CD4-positive, alpha-beta T cell treated with Interleukin-21 for 1 hour (primary cell): ENCODE measurements around the gene UACA.
"Not testable (repeated sequence)": the region's sequence is repeated elsewhere in the genome, so short reads cannot be mapped to it uniquely, and the experiment has no call there.

Source experiments
- DNase-seq: peaks from one replicate; pipeline ENCODE4 v3.0.0-alpha.2; 2020

UACA gene

DNA sequence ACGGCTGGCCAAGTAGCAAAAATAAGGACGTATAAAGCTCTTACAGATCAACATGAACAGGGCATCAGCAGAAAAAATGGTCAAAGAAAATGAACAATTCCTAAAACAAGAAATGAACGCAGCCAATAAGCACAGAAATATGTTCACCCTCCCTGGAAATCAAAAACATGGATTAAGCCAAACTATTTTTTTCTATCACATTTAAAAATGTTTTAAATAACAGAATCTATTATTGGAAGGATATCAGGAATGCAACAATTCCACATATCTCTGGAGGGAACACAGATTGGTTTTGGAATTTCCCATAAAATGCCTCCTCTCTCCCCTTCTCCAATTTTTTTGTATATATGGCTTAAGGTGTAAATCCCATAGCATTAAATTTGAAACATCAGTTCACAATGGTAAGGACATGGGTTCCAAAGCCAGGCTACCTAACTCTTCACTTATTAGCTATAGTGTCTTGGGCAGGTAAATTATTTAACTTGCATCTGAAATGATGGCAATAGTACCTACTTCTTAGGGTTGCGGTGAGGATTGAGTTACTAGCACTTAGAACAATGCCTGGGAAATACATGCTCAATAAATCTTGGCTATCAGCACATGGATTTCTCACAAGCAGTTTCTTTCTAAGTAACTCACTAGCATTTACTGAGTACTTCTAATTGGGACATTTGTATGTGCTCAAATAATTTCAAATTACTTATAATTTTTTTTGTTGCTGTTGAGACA lies 10.1 kb downstream of the UACA start:
- DNase-seq, result no peak

DNA sequence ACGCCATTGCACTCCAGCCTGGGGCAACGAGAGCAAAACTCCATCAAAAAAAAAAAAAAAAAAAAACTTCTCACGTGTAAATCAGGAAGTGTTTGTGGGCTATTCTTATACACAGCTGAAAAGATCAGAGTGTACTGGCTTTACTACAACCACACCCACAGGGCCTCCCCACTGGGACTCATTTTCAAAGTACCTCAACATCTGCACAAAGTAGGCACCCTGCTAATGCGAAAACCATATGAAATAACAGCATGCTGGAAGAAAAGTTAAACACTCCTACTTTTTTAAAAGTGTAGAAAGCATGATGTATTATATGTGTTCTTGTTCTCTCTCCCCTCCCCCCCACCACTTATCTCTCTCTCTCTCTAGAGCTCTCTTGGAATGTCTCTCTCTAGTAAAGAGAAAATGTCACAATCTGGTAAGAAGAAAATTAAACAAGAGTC lies 11.1 kb downstream of the UACA start:
- no peak for DNase-seq

DNA sequence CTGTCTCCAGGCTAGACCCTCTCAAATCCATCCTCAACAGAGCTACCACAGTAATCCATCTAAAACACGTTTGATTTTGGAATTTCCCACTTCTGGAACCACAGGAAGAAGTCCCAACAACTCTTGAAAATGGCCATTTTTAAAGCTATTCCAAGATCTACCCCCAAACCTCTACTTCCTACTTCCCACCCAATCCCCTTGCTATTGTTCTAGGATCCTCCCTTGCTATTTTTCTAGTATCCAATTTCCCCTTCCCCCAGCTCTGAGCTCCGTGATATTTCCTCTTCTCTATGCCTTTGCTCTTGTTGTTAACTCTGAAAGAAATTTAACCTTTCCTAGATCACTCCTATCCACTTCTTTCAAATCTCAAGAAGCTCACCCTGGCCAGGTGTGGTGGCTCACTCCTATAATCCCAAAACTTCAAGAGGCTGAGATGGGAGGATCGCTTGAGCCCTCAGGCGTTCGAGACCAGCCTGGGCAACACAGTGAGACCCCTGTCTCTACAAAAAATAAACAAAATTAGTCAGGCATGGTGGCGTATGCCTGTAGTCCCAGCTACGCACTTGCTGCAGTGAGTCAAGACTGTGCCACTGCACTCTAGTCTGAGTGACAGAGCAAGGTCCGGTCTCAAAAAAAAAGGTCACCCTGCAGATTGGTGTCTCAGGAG lies 13.0 kb downstream of the UACA start:
- DNase-seq, result no peak

DNA sequence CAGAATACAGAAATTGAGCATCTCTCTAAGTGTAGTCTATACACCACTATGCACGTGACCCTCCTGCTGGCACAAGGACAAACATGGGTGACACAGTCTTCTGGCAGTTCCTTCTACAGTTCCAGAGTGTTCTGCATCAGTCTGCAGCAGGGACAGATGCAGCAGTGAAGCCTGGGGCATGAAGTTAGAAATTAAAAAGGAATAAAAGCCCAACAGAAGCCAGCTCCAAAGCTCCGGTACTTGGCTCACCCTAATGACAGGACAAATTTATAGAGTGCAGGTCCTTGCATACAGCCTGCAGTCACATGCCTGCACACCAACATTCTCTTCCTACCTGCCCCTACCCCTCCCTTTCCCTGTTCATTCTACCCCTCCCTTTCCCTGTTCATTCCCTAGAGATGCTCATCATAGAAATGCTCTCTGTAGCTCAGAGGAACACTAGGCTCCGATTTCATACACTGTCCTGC lies 15.0 kb downstream of the UACA start:
- no peak for DNase-seq

DNA sequence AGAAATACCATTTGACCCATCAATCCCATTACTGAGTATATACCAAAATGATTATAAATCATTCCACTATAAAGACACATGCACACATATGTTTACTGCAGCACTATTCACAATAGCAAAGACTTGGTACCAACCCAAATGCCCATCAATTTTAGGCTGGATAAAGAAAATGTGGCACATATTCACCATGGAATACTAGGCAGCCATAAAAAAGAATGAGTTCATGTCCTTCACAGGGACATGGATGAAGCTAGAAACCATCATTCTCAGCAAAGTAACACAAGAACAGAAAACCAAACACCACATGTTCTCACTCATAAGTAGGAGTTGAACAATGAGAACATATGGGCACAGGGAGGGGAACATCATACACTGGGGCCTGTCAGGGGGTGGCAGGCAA lies 16.8 kb downstream of the UACA start:
- not testable (repeated sequence) for DNase-seq

DNA sequence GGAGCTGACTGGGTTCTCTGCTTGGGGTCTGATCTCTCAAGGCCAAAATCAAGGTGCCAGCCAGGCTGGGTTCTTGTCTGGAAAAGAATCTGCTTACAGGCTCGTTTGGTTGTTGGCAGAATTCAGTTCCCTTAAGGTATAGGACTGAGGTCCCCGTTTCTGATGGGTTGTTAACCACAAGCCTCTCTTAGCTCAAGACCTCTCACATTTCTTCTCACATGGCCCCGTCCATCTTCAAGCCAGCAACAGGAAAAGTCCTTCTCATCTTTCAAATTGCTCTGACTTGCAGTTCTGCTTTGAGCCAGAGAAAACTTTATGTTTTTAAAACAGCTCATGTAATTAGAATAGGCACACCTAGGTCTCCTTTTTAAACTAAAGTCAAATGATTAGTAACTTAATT lies 20.4 kb downstream of the UACA start:
- DNase-seq, result no peak

DNA sequence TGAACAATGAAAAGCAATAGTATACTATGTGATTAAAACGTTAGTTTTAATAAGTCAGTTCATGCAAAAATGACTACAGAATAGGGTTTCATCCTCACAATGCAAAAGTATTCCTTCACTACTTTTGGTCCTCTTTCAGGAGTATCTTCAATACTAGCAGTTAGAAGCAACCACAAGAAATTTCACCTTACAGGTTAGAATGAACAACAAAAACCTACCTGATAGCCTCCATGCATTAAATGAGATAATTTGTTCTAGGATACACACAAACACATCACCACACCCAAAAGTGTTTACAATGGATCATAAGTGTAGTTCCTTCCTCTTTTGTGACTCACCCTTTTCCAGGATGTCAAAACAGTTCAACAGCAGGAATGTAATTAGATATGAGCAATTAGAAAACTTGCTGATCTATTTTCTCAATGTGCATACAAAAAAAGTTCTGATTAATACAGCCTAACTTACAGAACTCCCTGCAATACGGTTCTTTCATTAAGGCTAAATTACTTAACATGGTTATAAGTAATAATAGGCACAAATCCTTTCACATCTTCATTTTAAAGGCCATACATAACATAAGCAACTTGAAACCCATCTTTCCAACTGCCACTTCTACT lies 21.6 kb downstream of the UACA start:
- DNase-seq, result no peak

DNA sequence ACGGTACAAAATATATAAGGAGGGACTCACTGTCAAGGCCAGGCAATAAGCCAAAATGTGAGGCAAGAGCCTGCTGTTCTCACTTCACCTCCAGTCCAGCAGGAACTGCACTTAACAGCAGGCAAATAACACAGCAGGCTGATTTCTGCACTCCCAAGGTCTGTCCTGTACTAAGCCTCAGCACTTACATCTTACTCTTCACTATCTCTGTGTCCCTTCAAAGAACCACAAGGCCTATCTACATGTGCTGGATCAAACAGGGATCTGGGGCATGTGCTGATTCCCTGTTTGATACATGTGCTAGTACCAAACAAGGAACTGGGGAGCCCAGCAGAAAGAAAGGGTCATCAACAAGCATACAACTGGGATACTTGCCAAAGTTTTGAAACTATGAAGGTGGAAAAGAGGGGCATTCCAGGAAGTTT lies 22.2 kb downstream of the UACA start:
- no peak for DNase-seq

DNA sequence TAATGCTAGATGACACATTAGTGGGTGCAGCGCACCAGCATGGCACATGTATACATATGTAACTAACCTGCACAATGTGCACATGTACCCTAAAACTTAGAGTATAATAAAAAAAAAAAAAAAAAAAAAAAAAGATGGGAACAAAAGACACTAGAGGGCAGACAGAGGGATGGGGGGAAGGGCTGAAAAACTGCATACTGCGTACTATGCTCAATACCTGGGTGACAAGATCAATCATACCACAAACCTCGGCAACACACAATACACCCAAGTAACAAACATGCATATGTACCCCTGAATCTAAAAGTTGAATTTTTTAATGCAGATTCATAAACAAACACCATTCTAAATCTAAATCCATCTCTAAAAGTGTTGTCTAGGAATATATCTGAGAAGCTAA lies 28.3 kb downstream of the UACA start:
- not testable (repeated sequence) for DNase-seq

DNA sequence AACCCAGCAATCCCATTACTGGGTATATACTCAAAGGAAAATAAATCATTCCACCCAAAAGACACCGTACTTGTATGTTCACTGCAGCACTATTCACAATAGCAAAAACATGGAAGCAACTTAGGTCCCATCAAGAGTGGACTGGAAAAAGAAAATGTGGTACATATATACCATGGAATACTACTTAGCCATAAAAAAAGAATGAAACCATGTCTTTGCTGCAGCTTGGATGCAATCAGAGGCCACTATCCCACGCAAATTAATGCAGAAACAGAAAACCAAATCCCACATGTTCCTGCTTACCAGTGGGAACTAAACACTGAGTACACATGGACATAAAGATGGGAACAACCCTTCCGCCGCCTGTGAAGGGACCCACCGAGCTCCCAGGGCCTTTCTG lies 34.2 kb downstream of the UACA start:
- no peak for DNase-seq

DNA sequence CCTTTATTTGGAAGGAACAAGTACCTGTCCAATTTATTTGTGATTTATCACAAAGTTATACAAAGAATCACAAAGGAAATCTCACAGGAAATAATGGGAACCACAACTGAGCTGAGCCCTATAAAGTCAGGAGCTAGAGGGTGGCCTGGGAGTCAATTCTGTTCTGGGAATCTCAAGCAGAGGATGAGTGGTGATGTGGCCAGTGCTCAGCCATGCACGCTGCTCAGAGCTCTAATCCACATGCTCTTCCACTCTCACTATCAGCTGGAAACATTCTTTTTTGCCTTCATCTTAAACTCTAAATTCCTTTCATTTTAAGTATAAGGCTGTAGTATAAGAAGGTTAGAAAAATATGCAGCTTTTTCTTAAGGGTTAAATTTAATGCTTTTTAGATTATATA lies 36.6 kb downstream of the UACA start:
- no peak for DNase-seq

DNA sequence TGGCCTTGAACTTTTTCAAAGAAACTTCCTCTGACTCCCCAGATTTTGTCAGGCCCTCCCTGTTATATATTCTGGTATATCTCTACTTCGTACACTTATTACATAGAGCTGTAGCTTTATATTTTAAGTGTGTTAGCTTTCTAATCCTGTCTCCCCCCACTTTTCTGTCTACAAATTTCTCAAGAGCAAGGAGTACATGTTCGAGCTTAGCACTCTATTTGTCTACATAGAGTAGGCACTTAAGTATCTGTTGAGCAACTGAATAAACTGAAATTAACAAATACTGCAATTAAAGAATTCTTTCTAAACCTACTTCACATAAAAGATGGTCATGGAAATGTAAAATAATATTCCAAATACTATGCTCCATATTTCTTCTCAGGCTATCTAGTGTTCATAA lies 39.4 kb downstream of the UACA start:
- DNase-seq, result no peak

DNA sequence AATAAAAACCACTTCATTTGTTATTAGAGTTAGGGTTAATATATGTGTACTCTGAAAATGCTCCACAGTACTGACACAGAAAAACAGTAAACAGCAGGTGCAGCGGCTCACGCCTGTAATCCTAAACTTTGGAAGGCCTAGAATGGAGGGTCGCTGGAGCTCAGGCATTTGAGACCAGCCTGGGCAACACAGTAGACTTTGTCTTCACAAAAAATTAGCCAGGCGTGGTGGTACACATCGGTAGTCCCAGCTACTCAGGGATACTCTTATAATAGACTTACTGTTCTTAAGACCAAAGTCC lies 40.3 kb downstream of the UACA start:
- no peak for DNase-seq

DNA sequence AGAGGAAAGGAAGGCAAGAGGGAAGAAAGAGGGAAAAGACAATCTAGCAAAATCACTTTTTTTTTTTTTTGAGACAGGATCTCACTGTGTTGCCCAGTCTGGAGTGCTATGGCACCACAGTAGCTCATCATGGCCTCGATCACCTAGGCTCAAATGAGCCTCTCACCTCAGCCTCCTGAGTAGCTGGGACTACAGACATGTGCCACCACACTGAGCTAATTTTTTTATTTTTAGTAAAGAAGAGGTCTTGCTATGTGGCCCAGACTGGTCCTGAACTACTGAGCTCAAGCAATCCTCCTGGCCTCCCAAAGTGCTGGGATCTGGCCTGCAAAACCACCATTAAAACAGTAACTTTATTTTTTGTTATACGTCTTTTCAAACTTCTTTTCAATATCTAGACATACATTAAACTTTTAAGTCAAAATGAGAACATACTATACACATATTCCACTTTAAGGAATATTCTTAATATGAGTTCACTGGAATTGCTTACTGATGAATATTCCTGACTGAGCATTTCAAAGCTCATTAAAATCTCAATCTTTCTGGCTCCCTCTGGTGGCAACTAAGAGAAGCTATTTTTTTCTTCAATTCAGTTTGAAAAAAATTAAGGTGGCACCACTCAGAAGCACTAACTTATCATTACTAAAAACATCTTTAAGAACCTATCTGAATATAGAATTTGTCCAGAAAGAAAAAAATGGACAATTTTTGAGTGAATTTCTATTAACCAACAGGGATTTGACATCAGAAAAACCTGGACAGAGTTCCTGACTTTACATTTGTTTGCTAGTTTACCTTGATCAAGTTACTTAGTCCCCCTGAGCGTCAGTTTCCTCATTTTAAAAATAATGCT lies 40.9 kb downstream of the UACA start:
- peak; percentile 44 for DNase-seq

DNA sequence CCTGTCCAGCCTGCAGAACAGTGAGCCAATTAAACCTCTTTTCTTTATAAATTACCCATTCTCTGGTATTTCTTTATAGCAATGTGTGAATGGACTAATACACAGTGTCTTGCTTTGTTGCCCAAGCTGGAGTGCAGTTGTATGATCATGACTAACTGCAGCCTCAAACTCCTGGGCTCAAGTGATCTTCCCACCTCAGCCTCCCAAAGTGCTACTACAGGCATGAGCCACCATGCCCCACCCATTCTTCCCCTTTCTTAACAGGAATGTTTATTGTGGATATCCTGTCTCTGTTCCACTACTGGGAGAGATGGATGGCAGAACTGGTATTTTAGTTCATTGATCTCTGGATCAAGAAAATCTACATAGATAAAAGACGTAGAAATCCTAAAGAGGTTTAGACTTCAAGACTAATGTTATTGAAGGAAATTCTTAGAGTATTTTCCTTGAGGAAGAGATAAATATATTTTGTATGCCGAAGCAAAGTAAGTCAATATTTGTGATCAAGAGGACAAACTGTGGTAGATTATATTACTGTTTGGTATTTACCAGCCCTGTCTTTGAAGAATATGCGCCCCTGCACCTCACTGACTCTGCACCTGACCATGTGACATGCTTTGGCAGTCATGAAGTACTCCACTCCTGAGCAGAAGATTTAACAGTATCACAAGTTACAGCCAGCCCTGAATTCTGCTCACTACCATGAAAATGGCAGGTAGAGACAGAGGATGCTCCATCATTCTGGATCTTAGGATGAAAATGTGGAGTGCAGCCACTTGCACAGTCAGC lies 42.9 kb downstream of the UACA start:
- DNase-seq, result no peak

DNA sequence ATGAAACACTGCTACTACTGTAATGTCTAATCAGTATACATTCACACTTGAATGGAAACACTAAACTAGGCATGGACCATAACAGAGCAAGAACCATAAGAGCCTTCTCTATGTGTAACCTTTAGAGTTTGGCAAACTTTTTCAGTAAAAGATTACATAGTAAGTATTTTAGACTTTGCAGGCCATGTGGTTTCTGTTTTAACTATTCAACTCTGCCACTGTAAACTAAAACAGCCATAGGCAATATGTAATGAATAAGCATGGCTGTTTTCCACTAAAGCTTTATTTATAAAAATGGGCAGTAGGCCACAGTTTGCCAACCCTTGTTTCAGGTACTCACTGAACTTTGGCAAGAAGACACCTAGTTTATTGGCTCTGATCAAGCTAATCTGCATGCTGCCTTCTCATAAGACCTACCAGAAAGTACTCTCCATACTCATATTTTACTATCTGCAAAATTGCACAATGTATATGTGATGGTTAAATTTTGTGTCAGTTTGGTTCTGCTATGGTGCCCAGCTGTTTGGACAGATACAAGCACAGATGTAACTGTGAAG lies 46.0 kb downstream of the UACA start:
- no peak for DNase-seq

DNA sequence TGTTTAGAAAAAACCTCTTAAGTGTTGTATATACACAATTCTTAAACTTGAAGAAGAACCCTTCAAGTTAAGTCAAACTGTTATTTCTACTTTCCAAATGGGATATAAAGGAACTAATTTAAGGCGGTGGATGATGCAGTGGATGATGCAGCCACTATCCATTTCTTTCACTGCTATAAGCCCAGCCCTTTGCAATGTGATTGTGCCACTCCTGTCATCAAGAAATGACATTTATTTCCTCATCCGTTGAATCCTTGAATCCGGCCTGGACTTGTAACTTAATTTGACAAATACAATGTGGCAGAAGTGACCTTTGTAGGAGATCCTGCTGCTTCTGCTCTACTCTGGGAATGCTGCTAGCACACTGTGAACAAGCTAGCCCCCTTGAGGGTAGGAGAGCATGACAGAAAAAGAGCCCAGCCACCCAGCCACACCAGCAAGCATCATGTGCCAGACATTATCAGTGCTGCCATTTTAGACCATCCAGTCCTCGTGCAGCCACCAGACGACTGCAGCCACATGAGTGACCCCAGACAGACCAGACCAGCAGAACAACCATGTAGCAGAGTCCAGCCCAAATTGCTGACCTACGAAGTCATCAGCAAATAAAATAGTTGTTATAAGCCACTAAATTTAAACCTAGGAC lies 47.4 kb downstream of the UACA start:
- DNase-seq, result no peak

DNA sequence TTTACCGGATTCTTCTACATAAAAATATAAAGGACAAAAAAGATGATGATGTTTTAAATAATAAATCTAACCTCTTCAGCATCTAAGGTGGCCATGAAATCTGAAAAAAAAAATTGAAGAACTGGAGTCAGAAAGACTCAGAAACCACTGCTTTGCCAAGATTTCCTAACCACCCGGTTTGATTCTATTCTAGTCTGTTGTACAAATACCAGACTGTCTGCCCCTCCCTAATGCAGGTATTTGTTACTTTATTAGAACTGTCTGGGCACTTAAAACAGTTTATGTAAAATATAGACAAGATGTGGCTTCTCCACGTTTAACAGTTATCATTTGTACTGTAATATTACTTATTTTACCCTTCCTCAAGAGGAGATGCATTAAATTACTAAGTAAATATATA lies 48.8 kb downstream of the UACA start:
- DNase-seq, result no peak

DNA sequence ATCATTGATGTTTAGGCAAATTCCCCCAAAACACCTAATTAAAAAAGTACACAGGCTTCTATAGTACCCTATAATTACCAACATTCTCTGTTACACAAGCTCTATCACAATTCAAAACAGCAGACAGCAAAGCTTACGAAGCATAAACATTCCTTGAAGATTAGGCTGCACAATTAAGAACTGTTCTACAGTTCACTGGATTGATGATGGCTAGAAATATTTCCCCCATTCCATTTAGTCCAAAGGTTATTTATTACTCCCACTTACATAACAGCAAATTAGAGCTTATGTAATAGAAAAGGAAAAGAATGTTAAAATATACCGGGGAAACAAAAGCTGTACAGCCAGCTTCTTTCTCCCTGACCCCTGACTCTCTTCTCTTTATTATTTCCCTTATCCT lies 49.3 kb downstream of the UACA start:
- no peak for DNase-seq

DNA sequence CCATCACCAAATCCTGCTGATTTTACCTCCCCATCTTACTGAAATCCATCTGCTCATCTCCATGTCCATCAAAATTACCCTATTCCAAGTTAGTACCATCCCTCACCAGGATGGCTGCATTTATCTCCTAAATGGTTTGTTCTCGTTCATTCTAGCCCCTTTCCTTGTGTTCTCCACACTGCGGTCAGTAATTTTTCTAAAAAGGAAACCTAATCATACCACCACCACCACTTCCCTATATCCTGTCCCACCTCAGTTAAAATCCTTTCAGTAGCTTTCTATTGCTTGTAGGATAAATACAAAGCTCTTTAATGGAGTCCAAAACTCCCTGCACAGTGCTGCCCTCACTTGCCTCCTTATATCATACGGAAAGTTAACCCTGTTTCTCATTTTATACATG lies 51.1 kb downstream of the UACA start:
- no peak for DNase-seq

DNA sequence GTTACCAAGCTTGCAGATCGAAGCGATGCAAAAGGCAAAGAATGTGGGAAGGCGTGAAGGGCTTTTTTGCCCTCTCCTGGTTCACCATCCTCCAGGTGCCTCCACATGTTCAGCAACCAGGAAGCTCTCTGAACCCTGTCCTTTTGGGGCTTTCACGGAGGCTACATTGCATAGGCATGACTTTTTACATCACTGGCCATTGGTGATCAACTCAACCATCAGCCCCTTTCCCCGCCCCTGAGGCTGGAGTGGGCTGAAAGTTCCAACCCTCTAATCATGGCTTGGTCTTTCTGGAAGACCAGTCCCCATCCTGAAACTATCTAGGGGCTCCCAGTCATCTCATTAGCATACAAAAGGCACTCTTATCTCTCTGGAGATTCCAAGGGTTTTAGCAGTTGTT lies 52.6 kb downstream of the UACA start:
- DNase-seq, result no peak

DNA sequence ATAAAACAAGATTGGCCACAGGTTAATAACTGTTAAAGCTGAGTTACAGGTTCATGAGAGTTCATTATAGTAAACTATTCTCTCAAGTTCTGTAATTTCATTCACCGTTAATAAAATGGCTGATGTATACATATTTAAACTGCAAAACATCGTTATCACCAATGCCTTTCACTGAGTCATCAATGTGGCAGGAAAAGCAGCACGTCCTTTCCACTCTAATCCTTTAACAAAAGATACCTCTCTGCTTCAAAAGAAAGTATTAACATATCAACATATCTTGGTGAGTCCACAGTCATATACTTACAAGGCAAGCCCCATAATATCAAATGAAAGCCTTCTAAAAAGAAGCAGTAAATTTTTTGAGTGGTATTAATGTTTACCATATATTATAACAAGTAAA lies 54.5 kb downstream of the UACA start:
- DNase-seq, result no peak
